Mucosa of descending colon (tissue), 3 donors: Measurements from ENCODE around the gene KIAA0319L. TPM values are rescaled to one million over a fixed set of nuclear protein-coding genes. Genes with fewer than 3 reads are reported as not detected.

ENCODE experiments used
- ATAC-seq: fragments of 200-7000 bp; cut with Tn5 transposase; one replicate; pipeline ENCODE4 v1.9.1; 2020; ENCODE audit warnings: mild to moderate bottlenecking, moderate library complexity
- DNase-seq, 3 donors: peaks; one replicate each; pipeline ENCODE4 v3.0.0-alpha.2; 2020
- H3K36me3 ChIP-seq: fragments of 200-600 bp; one replicate; pipeline ENCODE4 v1.8.0; 2021; ENCODE audit warnings: low read depth, mild to moderate bottlenecking
- H3K4me1 ChIP-seq: fragments of 200-600 bp; one replicate; pipeline ENCODE4 v1.8.0; 2021; ENCODE audit warnings: low read depth, mild to moderate bottlenecking
- H3K4me3 ChIP-seq: fragments of 200-600 bp; one replicate; pipeline ENCODE4 v1.8.0; 2021; ENCODE audit warnings: mild to moderate bottlenecking
- H3K9me3 ChIP-seq: fragments of 200-600 bp; one replicate; pipeline ENCODE4 v1.8.0; 2021; ENCODE audit warnings: mild to moderate bottlenecking
- CTCF ChIP-seq: fragments of 200-600 bp; IDR thresholded peaks from one replicate; pipeline ENCODE4 v1.8.0; 2022; ENCODE audit warnings: antibody characterized with exemption, mild to moderate bottlenecking
- intact Hi-C, 2 donors: fragments of 100-400 bp; cut with DNase I in 1 of 2; cut with micrococcal nuclease in 1 of 2; formaldehyde crosslinking; loops; one replicate each; pipeline versions ENCODE4 v1.11.0 to v1.11.1; 2022; cut with DNase I, micrococcal nuclease
- total RNA-seq, 3 donors: library from RNA; stranded (reverse); fragmentation: NEBNext Ultra II Directional in 2 of 3; extraction: Animal tissue kit (Norgen Biotek cat#: 25700) in 2 of 3; gene quantifications; one replicate each; pipeline versions ENCODE4 v1.2.1 to v1.2.4, GENCODE V29; 2021 to 2023
- donor health status: DM: no; HTN: no; CAD: no; lungs with moderate emphysema.
- donor health status: DM: no; HTN: no; CAD: no.
- donor health status: DM: no; HTN: yes; CAD: no.

Gene KIAA0319L
- total RNA-seq, 3 donors from 2014 or later: 59.6 to 84.6 (median 75.7) TPM

- DNase-seq (no peak), ATAC-seq (no peak)
- Histone ChIP-seq H3K4me3 (no peak overlapping the region), H3K9me3 (no peaks in the 10 kb centered on the region), H3K4me1 (peaks cover 8% of the 10 kb centered on the region), H3K36me3 (no peaks in the 10 kb centered on the region)
- intact Hi-C loops: loop anchor here (5.0 to 10.0 kb wide), 3 partner anchors 118 to 205 kb away; partner anchors contain the start of gene C1orf216 (in 1 of the 2)
- TF ChIP-seq CTCF: no peak
Observed at GRCh38 chr1:35569936-35570335, 12.7 kb upstream of the KIAA0319L start.

- no peaks in the 10 kb centered on the region for H3K36me3 ChIP-seq
- H3K9me3 ChIP-seq: no peaks in the 10 kb centered on the region
- peaks cover 8% of the 10 kb centered on the region for H3K4me1 ChIP-seq
- DNase-seq: peak in 2 of 3 donors; percentile 69 to 82
- peak; percentile 65 for TF ChIP-seq CTCF
- no peak overlapping the region for H3K4me3 ChIP-seq
- ATAC-seq: peak; percentile 77
- intact Hi-C loops: loop anchor here (5.0 to 10.0 kb wide), 3 partner anchors 117 to 206 kb away; partner anchors contain the start of gene C1orf216 (in 1 of the 2)
Observed at GRCh38 chr1:35568975-35569395, 11.8 kb upstream of the KIAA0319L start.

- H3K36me3 ChIP-seq: no peaks in the 10 kb centered on the region
- TF ChIP-seq CTCF: no peak
- ATAC-seq: no peak
- H3K9me3 ChIP-seq: no peaks in the 10 kb centered on the region
- intact Hi-C loops: loop anchor here (5.0 to 10.0 kb wide), 3 partner anchors 116 to 207 kb away; partner anchors contain the start of gene C1orf216 (in 1 of the 2)
- no peak for DNase-seq
- no peak overlapping the region for H3K4me3 ChIP-seq
- H3K4me1 ChIP-seq: peaks cover 3% of the 10 kb centered on the region
Observed at GRCh38 chr1:35567947-35568558, 10.8 kb upstream of the KIAA0319L start.

- Histone ChIP-seq H3K4me3 (no peak overlapping the region), H3K9me3 (no peaks in the 10 kb centered on the region), H3K4me1 (no peaks in the 10 kb centered on the region), H3K36me3 (no peaks in the 10 kb centered on the region)
- ATAC-seq: no peak
- intact Hi-C loops: loop anchor here (5.0 to 10.0 kb wide), 3 partner anchors 113 to 209 kb away; partner anchors contain the start of gene C1orf216 (in 1 of the 2)
- TF ChIP-seq CTCF: no peak
- DNase-seq: no peak
Observed at GRCh38 chr1:35565742-35566133, 8.5 kb upstream of the KIAA0319L start.

- intact Hi-C loops: loop anchor here (5.0 to 10.0 kb wide), 3 partner anchors 113 to 210 kb away; partner anchors contain the start of gene C1orf216 (in 1 of the 2)
- DNase-seq: no peak
- H3K9me3 ChIP-seq: no peaks in the 10 kb centered on the region
- H3K36me3 ChIP-seq: no peaks in the 10 kb centered on the region
- TF ChIP-seq CTCF: peak; percentile 1
- H3K4me1 ChIP-seq: no peaks in the 10 kb centered on the region
- no peak for ATAC-seq
- H3K4me3 ChIP-seq: no peak overlapping the region
Observed at GRCh38 chr1:35564884-35565741, 7.9 kb upstream of the KIAA0319L start.
